CD4-positive, alpha-beta T cell treated with Interleukin-2 at 100 ng/mL for 4 hours (primary cell): ENCODE results near the gene OLR1.
A peak's percentile ranks its signal among the peaks of the same experiment; 100 is the strongest.
"Not testable (repeated sequence)": the region's sequence is repeated elsewhere in the genome, so short reads cannot be mapped to it uniquely, and the experiment has no call there.

Source experiments
- DNase-seq: peaks from one replicate; pipeline ENCODE4 v3.0.0-alpha.2; 2020; ENCODE audit warnings: low spot score

OLR1 gene

DNA sequence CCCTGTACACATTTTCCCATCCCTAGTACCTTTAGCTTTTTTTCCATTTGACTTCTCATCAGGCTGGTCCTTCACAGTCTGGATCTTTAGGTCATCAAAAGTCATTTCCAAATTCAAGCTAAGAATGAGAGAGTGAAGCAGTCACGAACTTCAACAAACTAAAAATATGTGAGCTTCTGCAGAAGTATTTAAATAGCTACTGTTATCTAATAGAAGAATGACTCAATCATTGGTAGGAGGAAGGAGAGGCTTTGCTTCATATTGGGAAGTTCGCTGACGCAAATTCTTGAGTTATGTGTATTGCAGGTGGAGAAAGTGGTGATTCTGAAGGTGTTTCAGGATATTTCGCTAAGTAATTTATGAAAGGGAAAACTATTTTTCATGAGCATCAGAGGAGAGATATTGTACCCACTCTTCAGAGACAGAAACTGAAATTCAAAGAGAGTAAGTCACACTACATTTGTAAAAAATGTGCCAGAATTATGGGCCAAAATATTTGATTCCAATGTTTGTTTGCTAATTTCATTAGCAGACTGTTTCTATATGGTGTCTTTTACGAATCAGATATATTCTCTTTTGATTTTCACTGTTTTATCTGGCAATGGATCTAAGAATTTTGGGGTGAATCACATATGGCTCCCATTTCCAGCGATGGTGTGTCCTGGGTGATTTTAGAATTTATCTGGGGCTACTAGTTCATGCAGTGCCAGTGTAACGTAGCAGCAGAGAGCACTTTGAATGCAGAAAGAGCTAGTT lies at the start of gene OLR1:
TSS of gene OLR1 (minus strand) at position 160 of the 756 bp plus-strand sequence. CDS start at position 105, 55 bp downstream.
- no peak for DNase-seq

DNA sequence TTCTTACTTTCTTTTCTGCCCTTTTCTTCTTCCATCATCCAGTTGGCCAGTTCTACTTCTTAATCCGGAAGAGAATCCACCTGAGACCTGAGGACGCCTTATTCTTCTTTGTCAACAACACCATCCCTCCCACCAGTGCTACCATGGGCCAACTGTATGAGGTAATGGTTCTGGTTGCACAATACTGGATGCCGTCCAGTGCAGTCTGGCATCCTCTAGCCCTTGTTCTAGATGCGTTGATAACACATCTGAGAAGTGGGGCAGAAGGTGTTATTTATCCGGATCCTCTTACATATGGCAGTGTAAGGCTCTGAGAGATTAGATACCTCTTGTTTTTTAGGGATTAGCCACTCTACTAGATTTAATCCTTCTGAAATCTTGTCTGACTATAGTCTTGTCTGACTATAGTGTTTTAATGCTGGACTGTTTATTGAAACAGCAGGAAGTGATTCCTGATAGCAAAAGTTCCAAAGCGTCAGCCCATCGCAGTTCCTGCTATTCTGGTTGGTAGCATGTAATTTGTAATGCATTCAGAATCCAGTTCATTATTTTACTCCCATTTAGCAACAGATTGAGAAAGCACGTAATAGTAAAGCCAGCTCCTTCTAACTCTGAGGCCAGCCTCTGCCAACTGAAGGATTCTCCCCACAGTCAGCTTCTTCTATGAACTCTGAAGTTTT lies 48.6 kb upstream of the OLR1 start:
- DNase-seq = no peak

DNA sequence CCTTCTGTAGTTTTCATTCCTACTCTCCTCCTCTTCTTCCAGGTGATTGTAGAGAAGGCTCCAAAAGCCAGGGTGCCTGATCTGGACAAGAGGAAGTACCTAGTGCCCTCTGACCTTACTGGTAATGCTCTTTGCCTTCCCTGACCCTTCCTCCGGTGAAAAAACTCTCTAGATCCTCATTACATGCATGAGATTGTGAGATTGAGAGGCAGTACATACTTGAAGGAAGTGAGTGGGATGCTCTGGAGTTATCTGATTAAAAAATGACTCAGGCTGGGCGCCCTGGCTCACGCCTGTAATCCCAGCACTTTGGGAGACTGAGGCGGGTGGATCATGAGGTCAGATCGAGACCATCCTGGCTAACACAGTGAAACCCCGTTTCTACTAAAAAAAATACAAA lies 46.1 kb upstream of the OLR1 start:
- DNase-seq = no peak

- peak; percentile 43 for DNase-seq
Observed at GRCh38 chr12:10215946-10216345, 44.0 kb upstream of the OLR1 start.

GRCh38 chr12:10215436-10215835 lies 43.5 kb upstream of the OLR1 start:
- peak; percentile 38 for DNase-seq

- no peak for DNase-seq
Observed at GRCh38 chr12:10214895-10215267, 42.9 kb upstream of the OLR1 start.

GRCh38 chr12:10214136-10214894 lies 42.4 kb upstream of the OLR1 start:
- peak; percentile 34 for DNase-seq

DNA sequence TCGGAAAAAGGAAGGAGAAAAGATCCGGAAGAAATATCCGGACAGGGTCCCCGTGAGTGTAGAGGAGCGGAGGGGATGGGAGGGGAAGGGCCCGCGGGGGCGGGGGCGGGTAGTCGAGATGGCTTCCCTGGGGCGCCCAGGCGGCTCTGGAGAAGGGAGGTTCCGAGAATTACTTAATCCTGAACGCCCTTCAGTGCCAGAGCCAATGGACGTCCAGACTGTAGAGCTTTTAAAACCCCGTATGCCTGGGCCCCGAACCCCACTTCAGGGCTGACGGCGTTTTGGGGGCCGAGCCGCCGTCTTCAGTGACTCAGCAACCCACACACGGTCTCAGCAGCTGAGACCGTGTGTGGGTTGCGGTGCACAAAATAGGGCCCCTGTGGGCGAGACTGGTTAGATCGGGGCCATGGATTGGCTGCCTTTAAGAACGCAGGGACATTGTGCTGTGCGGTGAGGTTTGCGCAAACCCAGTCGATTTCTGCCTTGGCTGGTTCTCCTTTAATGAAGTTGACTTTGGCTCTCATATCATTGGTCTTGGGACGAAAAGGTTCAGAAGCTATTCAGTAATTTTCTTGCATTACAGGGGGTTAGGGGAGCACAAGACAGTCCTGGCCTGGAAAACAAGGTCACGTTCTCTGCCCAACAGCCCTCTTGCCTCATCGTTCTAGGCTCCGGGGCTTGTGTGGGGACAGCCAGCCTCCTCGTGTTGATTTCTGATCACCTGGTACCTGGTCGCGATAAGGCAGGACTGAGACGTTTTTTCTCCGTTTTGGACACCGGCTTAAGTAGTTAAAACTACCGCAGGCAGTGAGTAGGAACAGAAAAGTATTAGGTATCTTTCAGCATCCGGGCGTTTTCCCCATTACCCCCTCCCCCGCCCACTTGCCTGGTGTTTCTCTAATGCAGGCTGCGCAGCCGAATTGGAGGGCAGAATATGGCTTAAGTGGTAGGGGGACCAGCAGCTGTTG lies 41.5 kb upstream of the OLR1 start:
- DNase-seq = peak; percentile 83

DNA sequence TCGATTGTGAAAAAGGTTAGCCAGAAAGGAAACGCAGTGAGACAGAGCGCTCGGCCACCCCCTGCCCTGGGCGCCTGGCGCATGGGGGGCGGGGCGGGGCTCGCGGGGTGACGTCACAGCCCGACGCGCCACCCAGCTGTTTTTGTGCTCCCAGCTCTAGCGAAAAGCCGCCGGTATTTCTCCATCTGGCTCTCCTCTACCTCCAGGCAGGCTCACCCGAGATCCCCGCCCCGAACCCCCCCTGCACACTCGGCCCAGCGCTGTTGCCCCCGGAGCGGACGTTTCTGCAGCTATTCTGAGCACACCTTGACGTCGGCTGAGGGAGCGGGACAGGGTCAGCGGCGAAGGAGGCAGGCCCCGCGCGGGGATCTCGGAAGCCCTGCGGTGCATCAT lies 40.8 kb upstream of the OLR1 start, which contains the start of gene GABARAPL1:
TSS of gene GABARAPL1 (plus strand) at position 139 of the 393 bp plus-strand sequence. CDS start at position 392, 253 bp downstream.
- DNase-seq = peak; percentile 82

GRCh38 chr12:10211940-10212738 lies 40.2 kb upstream of the OLR1 start:
- peak; percentile 90 for DNase-seq

- no peak for DNase-seq
Observed at GRCh38 chr12:10211101-10211939, 39.4 kb upstream of the OLR1 start.

GRCh38 chr12:10210225-10210624 lies 38.3 kb upstream of the OLR1 start:
- no peak for DNase-seq

GRCh38 chr12:10207136-10207535 lies 35.2 kb upstream of the OLR1 start:
- no peak for DNase-seq

- no peak for DNase-seq
Observed at GRCh38 chr12:10205220-10205807, 33.4 kb upstream of the OLR1 start.

GRCh38 chr12:10204495-10204894 lies 32.6 kb upstream of the OLR1 start:
- not testable (repeated sequence) for DNase-seq

GRCh38 chr12:10197879-10198278 lies 25.9 kb upstream of the OLR1 start:
- no peak for DNase-seq

DNA sequence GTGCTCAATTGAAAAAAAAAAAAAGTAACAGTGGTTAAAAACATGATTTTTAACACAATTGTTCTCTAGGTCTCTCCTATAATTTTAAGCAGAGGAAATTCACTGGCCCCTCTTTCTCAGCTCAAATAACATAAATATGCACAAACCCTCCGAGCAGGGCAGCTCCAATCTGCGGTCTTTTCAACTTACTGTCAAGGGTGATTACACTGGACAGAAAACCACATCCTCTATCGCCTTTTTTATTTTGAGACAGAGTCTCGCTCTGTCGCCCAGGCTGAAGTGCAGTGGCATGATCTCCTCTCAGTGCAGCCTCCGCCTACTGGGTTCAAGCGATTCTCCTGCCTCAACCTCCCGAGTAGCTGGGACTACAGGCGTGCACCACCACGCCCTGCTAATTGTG lies 24.3 kb upstream of the OLR1 start:
- DNase-seq = no peak

- no peak for DNase-seq
Observed at GRCh38 chr12:10194160-10194670, 22.3 kb upstream of the OLR1 start.

- DNase-seq = no peak
Observed at GRCh38 chr12:10191865-10192264, 19.9 kb upstream of the OLR1 start.
